Pancreas (tissue), 10 donors: ENCODE results near the gene TMEM97. TPM values are rescaled to one million over a fixed set of nuclear protein-coding genes. Genes with fewer than 3 reads are reported as not detected.

Source experiments
- ATAC-seq, 4 donors: fragments of 200-7000 bp; cut with Tn5 transposase; one replicate each; pipeline versions ENCODE4 v1.8.0 to v1.9.1; 2020; ENCODE audit warnings: mild to moderate bottlenecking in 4 of 4, moderate library complexity in 4 of 4
- DNase-seq, 6 donors: peaks; one replicate each; pipeline ENCODE4 v3.0.0-alpha.2; 2020
- FAIRE-seq: peaks from 2 replicates; lab custom pipeline; 2012; peaks lifted over from hg19 to GRCh38; lab: Jason Lieb, UNC
- H3K27ac ChIP-seq, 4 donors: fragments of 200-600 bp; sonication (generic); 1 replicate in 3 of 4; 2 replicates in 1 of 4; pipeline versions ENCODE4 v1.5.0 to v1.8.0; 2020
- H3K27me3 ChIP-seq, 4 donors: fragments of 200-600 bp; one replicate each; pipeline ENCODE4 v1.8.0; 2021
- H3K36me3 ChIP-seq, 3 donors: fragments of 200-600 bp; sonication (generic) in 1 of 3; one replicate each; pipeline versions ENCODE4 v1.5.0 to v1.8.0; 2020 to 2021
- H3K4me1 ChIP-seq, 3 donors: fragments of 200-600 bp; one replicate each; pipeline ENCODE4 v1.8.0; 2021
- H3K4me3 ChIP-seq, 4 donors: fragments of 200-600 bp; sonication (generic) in 2 of 4; one replicate each; pipeline versions ENCODE4 v1.5.0 to v1.8.0; 2020 to 2021
- H3K9me3 ChIP-seq, 4 donors: fragments of 200-600 bp; one replicate each; pipeline ENCODE4 v1.8.0; 2021
- WGBS, 2 donors: extraction: QIAGEN DNeasy Blood & Tissue Kit; methylation state at CpG; one replicate each; pipeline ENCODE4 v1.1.7; 2013; 5-methylcytosine and 5-hydroxymethylcytosine counted together
- intact Hi-C, 3 donors: fragments of 100-400 bp; cut with DNase I; formaldehyde crosslinking; loops; one replicate each; pipeline versions ENCODE4 v1.11.1 to v1.14.2; 2022
- polyA plus RNA-seq, 2 donors: library from polyadenylated mRNA; stranded (reverse); fragments of 200-250 nt; gene quantifications; one replicate each; pipeline ENCODE4 v1.2.3, GENCODE V29; 2013
- total RNA-seq, 6 donors: library from RNA; stranded (reverse); fragmentation: NEBNext Ultra II Directional in 4 of 6; extraction: Animal tissue kit (Norgen Biotek cat#: 25700) in 4 of 6; gene quantifications; one replicate each; pipeline versions ENCODE4 v1.2.1 to v1.2.4, GENCODE V29; 2021 to 2023
- TF ChIP-seq, protein P1 (sequence below), 4 donors: fragments of 200-600 bp; sonication (generic) in 3 of 4; IDR thresholded peaks; one replicate each; pipeline versions ENCODE4 v1.5.0 to v1.8.0; 2021; ENCODE audit warnings: antibody characterized with exemption in 4 of 4
- donor health status: healthy with polysubstance abuse.
- donor health status: DM: no; HTN: no; CAD: no; lungs with moderate emphysema.
- donor health status: DM: no; HTN: no; CAD: no.
- donor health status: control.
- donor health status: control.
- donor health status: Bipolar disorder and iron deficiency.
- donor health status: DM: yes; HTN: yes; CAD: no.
- donor health status: DM: no; HTN: no; CAD: no.
- donor health status: DM: no; HTN: no; CAD: no.
- donor health status: DM: yes; HTN: yes; CAD: no.

The TMEM97 gene
- total and polyA plus RNA-seq, 8 donors, result 13.1 to 129 (median 102) TPM

GRCh38 chr17:28320215-28321061 lies 1.4 kb downstream of the TMEM97 start:
- WGBS, 2 donors, result 35 to 40% methylated on average over 8 of the region's 8 CpGs
- Histone ChIP-seq H3K27ac (peak overlapping the region in 3 of 4 donors; percentile 87 to 97 (median 97)), H3K9me3 (no peaks in the 10 kb centered on the region), H3K4me1 (peaks cover 14 to 35% (median 34%) of the 10 kb centered on the region in 3 donors), H3K27me3 (no peaks in the 10 kb centered on the region), H3K4me3 (peak overlapping the region; percentile 43 to 80 (median 72)), H3K36me3 (no peaks in the 10 kb centered on the region)
- DNase-seq, result no peak
- no peak for FAIRE-seq
- TF ChIP-seq, protein P1, sequence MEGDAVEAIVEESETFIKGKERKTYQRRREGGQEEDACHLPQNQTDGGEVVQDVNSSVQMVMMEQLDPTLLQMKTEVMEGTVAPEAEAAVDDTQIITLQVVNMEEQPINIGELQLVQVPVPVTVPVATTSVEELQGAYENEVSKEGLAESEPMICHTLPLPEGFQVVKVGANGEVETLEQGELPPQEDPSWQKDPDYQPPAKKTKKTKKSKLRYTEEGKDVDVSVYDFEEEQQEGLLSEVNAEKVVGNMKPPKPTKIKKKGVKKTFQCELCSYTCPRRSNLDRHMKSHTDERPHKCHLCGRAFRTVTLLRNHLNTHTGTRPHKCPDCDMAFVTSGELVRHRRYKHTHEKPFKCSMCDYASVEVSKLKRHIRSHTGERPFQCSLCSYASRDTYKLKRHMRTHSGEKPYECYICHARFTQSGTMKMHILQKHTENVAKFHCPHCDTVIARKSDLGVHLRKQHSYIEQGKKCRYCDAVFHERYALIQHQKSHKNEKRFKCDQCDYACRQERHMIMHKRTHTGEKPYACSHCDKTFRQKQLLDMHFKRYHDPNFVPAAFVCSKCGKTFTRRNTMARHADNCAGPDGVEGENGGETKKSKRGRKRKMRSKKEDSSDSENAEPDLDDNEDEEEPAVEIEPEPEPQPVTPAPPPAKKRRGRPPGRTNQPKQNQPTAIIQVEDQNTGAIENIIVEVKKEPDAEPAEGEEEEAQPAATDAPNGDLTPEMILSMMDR (IDR thresholded peaks at IDR 0.05), result no peak
- intact Hi-C loops, result no loop called here
- no peak for ATAC-seq

- intact Hi-C loops, result no loop called here
- no peak for FAIRE-seq
- TF ChIP-seq, protein P1 (IDR thresholded peaks at IDR 0.05), result no peak
- DNase-seq, result peak in 1 of 6 donors; percentile 40
- H3K9me3 ChIP-seq, result no peaks in the 10 kb centered on the region
- no peak overlapping the region for H3K4me3 ChIP-seq
- peaks cover 0 to 22% (median 5%) of the 10 kb centered on the region in 3 donors for H3K36me3 ChIP-seq
- peak; percentile 49 to 63 (median 58) for ATAC-seq
- H3K4me1 ChIP-seq, result peaks cover 25 to 55% (median 53%) of the 10 kb centered on the region in 3 donors
- 13 to 14% methylated on average over 5 of the region's 5 CpGs for WGBS, 2 donors
- H3K27me3 ChIP-seq, result no peaks in the 10 kb centered on the region
- peak overlapping the region in 3 of 4 donors; percentile 47 to 84 (median 79) for H3K27ac ChIP-seq
These were observed 5.3 kb downstream of the TMEM97 start for GRCh38 chr17:28324267-28324745.

DNA sequence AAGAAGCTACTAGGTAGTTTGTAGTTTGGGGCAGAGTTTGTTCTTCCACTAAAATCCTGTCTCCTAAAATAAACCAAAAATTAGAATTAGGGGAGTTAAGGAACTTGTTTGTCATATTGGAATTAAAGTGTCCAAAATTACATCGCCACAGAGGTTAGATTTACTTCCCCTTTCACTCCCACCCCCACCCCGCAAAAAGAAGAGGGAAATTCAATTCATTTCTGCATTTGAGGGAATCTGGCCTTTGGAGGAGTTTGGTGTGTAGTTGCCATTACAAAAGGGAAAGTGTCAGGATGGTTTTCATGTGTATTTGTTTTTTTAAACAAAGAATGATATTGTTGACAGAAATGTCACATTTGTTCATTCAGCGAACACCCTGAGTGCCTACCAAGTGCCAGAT lies 5.8 kb downstream of the TMEM97 start:
- Histone ChIP-seq H3K27ac (peak overlapping the region; percentile 51 to 84 (median 68)), H3K27me3 (no peaks in the 10 kb centered on the region), H3K4me3 (no peak overlapping the region), H3K4me1 (peaks cover 25 to 55% (median 53%) of the 10 kb centered on the region in 3 donors), H3K36me3 (peaks cover 0 to 25% (median 8%) of the 10 kb centered on the region in 3 donors), H3K9me3 (no peaks in the 10 kb centered on the region)
- 31% methylated on average over 3 of the region's 3 CpGs for WGBS, 2 donors
- FAIRE-seq (no peak), DNase-seq (no peak), ATAC-seq (peak in 1 of 4 donors; percentile 6)
- TF ChIP-seq, protein P1 (IDR thresholded peaks at IDR 0.05), result no peak
- intact Hi-C loops, result no loop called here

GRCh38 chr17:28325211-28325610 lies 6.2 kb downstream of the TMEM97 start:
- DNase-seq (no peak), ATAC-seq (peak in 1 of 4 donors; percentile 1), FAIRE-seq (no peak)
- Histone ChIP-seq H3K36me3 (peaks cover 0 to 25% (median 8%) of the 10 kb centered on the region in 3 donors), H3K4me1 (peaks cover 25 to 55% (median 53%) of the 10 kb centered on the region in 3 donors), H3K27me3 (no peaks in the 10 kb centered on the region), H3K4me3 (no peak overlapping the region), H3K27ac (peak overlapping the region; percentile 51 to 84 (median 68)), H3K9me3 (no peaks in the 10 kb centered on the region)
- WGBS, 2 donors, result 16 to 18% methylated on average over 5 of the region's 5 CpGs
- TF ChIP-seq, protein P1 (IDR thresholded peaks at IDR 0.05), result no peak
- intact Hi-C loops, result no loop called here
